HepG2 (cell line): ENCODE measurements around the gene ZNF581. TPM values are rescaled to one million over a fixed set of nuclear protein-coding genes. Genes with fewer than 3 reads are reported as not detected.

Experiments used
- ATAD3A ChIP-seq: sonication (generic); formaldehyde crosslinking; IDR thresholded peaks from 2 replicates; pipeline ENCODE4 v1.4.0; 2020; ENCODE audit warnings: missing genetic modification reagents
- BRD4 ChIP-seq: sonication (generic); formaldehyde crosslinking; IDR thresholded peaks from 2 replicates; pipeline ENCODE4 v1.4.0; 2020; ENCODE audit warnings: missing genetic modification reagents
- ERF ChIP-seq: IDR thresholded peaks from 2 replicates; pipeline ENCODE4 v1.6.1; 2018; ENCODE audit warnings: missing biosample characterization, missing genetic modification reagents
- FLYWCH1 ChIP-seq: sonication (generic); formaldehyde crosslinking; IDR thresholded peaks from 2 replicates; pipeline ENCODE4 v1.8.1; 2023; ENCODE audit warnings: mild to moderate bottlenecking, missing genetic modification reagents
- FOSL1 ChIP-seq: sonication (generic); formaldehyde crosslinking; IDR thresholded peaks from 2 replicates; pipeline ENCODE4 v1.9.0; 2021; ENCODE audit warnings: missing genetic modification reagents, borderline replicate concordance
- GABPB1 ChIP-seq: IDR thresholded peaks from 2 replicates; pipeline ENCODE4 v1.6.1; 2016; ENCODE audit warnings: mild to moderate bottlenecking, missing genetic modification reagents, moderate library complexity, missing compliant biosample characterization
- MATR3 ChIP-seq: sonication (generic); formaldehyde crosslinking; IDR thresholded peaks from 2 replicates; pipeline ENCODE4 v1.4.0; 2020; ENCODE audit warnings: missing genetic modification reagents
- MAZ ChIP-seq, 2 experiments: sonication (generic) in 1 of 2; formaldehyde crosslinking in 1 of 2; IDR thresholded peaks; 2 replicates each; pipeline versions ENCODE4 v1.5.0 to v1.6.1; 2012 to 2020; ENCODE audit warnings: low read depth in 2 of 2, mild to moderate bottlenecking in 2 of 2, borderline replicate concordance in 1 of 2, improper control_type of control experiment in 1 of 2, low read length in 1 of 2, missing genetic modification reagents in 1 of 2, moderate library complexity in 1 of 2
- MBD4 ChIP-seq: IDR thresholded peaks from 2 replicates; pipeline ENCODE4 v1.6.1; 2012; ENCODE audit warnings: low read length, inconsistent platforms, borderline replicate concordance
- MED13 ChIP-seq: sonication (generic); formaldehyde crosslinking; IDR thresholded peaks from 2 replicates; pipeline ENCODE4 v1.5.0; 2020; ENCODE audit warnings: missing genetic modification reagents
- MEIS2 ChIP-seq: sonication (generic); formaldehyde crosslinking; IDR thresholded peaks from 2 replicates; pipeline ENCODE4 v1.9.0; 2021; ENCODE audit warnings: mild to moderate bottlenecking, missing genetic modification reagents
- MTA3 ChIP-seq: sonication (generic); formaldehyde crosslinking; IDR thresholded peaks from 2 replicates; pipeline ENCODE4 v1.4.0; 2020; ENCODE audit warnings: missing genetic modification reagents
- NR2C2 ChIP-seq: sonication (generic); formaldehyde crosslinking; IDR thresholded peaks from 2 replicates; pipeline ENCODE4 v1.4.0; 2020; ENCODE audit warnings: missing genetic modification reagents, mild to moderate bottlenecking, moderate library complexity, borderline replicate concordance
- SRSF1 ChIP-seq: fragments of 200-400 bp; formaldehyde crosslinking; optimal IDR thresholded peaks from 2 replicates; pipeline ENCODE3; 2017; ENCODE audit warnings: mild to moderate bottlenecking, low read depth, low read length, moderate library complexity
- ZBTB14 ChIP-seq: sonication (generic); formaldehyde crosslinking; IDR thresholded peaks from 2 replicates; pipeline ENCODE4 v1.4.0; 2020; ENCODE audit warnings: missing genetic modification reagents
- ZFP90 ChIP-seq: sonication (generic); formaldehyde crosslinking; IDR thresholded peaks from 2 replicates; pipeline ENCODE4 v1.8.0; 2022; ENCODE audit warnings: missing genetic modification reagents, mild to moderate bottlenecking, inconsistent platforms, borderline replicate concordance
- ZMAT5 ChIP-seq: sonication (generic); formaldehyde crosslinking; IDR thresholded peaks from 2 replicates; pipeline ENCODE4 v1.5.0; 2020; ENCODE audit warnings: mild to moderate bottlenecking, low read depth, missing genetic modification reagents, borderline replicate concordance
- ZNF160 ChIP-seq: sonication (generic); formaldehyde crosslinking; IDR thresholded peaks from 2 replicates; pipeline ENCODE4 v1.8.0; 2022; ENCODE audit warnings: mild to moderate bottlenecking, inconsistent platforms, missing genetic modification reagents
- ZNF431 ChIP-seq: sonication (generic); formaldehyde crosslinking; IDR thresholded peaks from 2 replicates; pipeline ENCODE4 v1.9.0; 2022; ENCODE audit warnings: missing genetic modification reagents, low read depth, mild to moderate bottlenecking, borderline replicate concordance
- ZNF546 ChIP-seq: sonication (generic); formaldehyde crosslinking; conservative IDR thresholded peaks from 2 replicates; pipeline ENCODE4 v1.8.1; 2023; ENCODE audit warnings: mild to moderate bottlenecking, missing genetic modification reagents
- ZNF619 ChIP-seq: sonication (generic); formaldehyde crosslinking; IDR thresholded peaks from 2 replicates; pipeline ENCODE4 v1.4.0; 2020; ENCODE audit warnings: mild to moderate bottlenecking, missing genetic modification reagents
- ZNF772 ChIP-seq: sonication (generic); formaldehyde crosslinking; IDR thresholded peaks from 2 replicates; pipeline ENCODE4 v1.5.0; 2020; ENCODE audit warnings: mild to moderate bottlenecking, missing genetic modification reagents
- ZNF788 ChIP-seq: sonication (generic); formaldehyde crosslinking; IDR thresholded peaks from 2 replicates; pipeline ENCODE4 v1.5.0; 2020; ENCODE audit warnings: mild to moderate bottlenecking, missing genetic modification reagents, borderline replicate concordance
- polyA plus RNA-seq, 8 experiments: library from polyadenylated mRNA; depleted of rRNA in 3 of 8; stranded (reverse) in 7 of 8; unstranded in 1 of 8; fragments of >200 nt; fragmentation: Illumina TruSeq in 4 of 8; extraction: Trizol in 4 of 8; gene quantifications; 2 replicates each; pipeline versions ENCODE4 v1.2.1 to v1.2.3, GENCODE V29; 2011 to 2016; ENCODE audit warnings: low read depth in 4 of 8, missing spikeins in 1 of 8, mixed read lengths in 1 of 8; ENCODE audit not compliant: insufficient read depth in 1 of 8
- total RNA-seq, 5 experiments: library from RNA; depleted of rRNA; stranded (reverse); fragments of >200 nt; fragmentation: Illumina TruSeq; extraction: Trizol; gene quantifications; 2 replicates each; pipeline ENCODE4 v1.2.3, GENCODE V29; 2016; ENCODE audit warnings: low read depth in 1 of 5
- TF ChIP-seq, protein P1 (sequence below): IDR thresholded peaks from 2 replicates; pipeline ENCODE4 v1.6.1; 2016
- TF ChIP-seq, protein P2 (sequence below): IDR thresholded peaks from 2 replicates; pipeline ENCODE4 v1.6.1; 2016; ENCODE audit warnings: mild to moderate bottlenecking

ZNF581 gene
- total and polyA plus RNA-seq, 2 of the 13 experiments (the other 11 are each of a cell fraction or from before 2014, with no cell fraction given): 19.6 to 49.5 TPM

- TF ChIP-seq NR2C2: no peak
- no peak for TF ChIP-seq ZNF160 (CRISPR knock-in tag)
- TF ChIP-seq ERF: peak; percentile 25; the same call in 1 of the 2 replicates
- peak; percentile 90 for TF ChIP-seq GABPB1 (CRISPR knock-in tag)
- peak; percentile 50; the same call in 1 of the 2 replicates for TF ChIP-seq ZNF772 (CRISPR knock-in tag)
- TF ChIP-seq ZMAT5 (CRISPR knock-in tag): 0 out of 2 replicates have a peak, but pooled peaks have one; percentile 58
- no peak for TF ChIP-seq ZNF619
- TF ChIP-seq, protein P1, sequence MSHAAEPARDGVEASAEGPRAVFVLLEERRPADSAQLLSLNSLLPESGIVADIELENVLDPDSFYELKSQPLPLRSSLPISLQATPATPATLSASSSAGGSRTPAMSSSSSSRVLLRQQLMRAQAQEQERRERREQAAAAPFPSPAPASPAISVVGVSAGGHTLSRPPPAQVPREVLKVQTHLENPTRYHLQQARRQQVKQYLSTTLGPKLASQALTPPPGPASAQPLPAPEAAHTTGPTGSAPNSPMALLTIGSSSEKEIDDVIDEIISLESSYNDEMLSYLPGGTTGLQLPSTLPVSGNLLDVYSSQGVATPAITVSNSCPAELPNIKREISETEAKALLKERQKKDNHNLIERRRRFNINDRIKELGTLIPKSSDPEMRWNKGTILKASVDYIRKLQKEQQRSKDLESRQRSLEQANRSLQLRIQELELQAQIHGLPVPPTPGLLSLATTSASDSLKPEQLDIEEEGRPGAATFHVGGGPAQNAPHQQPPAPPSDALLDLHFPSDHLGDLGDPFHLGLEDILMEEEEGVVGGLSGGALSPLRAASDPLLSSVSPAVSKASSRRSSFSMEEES (CRISPR knock-in tag): no peak
- TF ChIP-seq ZNF546 (CRISPR knock-in tag): no peak
- peak; percentile 30; the same call in 1 of the 2 replicates for TF ChIP-seq BRD4 (CRISPR knock-in tag)
- TF ChIP-seq MED13 (CRISPR knock-in tag): 0 out of 2 replicates have a peak, but pooled peaks have one; percentile 58
- TF ChIP-seq MEIS2 (CRISPR knock-in tag): peak; percentile 46; the same call in 1 of the 2 replicates
- TF ChIP-seq, protein P2, sequence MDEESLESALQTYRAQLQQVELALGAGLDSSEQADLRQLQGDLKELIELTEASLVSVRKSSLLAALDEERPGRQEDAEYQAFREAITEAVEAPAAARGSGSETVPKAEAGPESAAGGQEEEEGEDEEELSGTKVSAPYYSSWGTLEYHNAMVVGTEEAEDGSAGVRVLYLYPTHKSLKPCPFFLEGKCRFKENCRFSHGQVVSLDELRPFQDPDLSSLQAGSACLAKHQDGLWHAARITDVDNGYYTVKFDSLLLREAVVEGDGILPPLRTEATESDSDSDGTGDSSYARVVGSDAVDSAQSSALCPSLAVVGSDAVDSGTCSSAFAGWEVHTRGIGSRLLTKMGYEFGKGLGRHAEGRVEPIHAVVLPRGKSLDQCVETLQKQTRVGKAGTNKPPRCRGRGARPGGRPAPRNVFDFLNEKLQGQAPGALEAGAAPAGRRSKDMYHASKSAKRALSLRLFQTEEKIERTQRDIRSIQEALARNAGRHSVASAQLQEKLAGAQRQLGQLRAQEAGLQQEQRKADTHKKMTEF: peak; percentile 45; the same call in 1 of the 2 replicates
- peak; percentile 80; the same call in 1 of the 2 replicates for TF ChIP-seq MAZ (IDR thresholded peaks at IDR 0.05; ENCODE audit: borderline replicate concordance, low read depth, low read length)
- peak; percentile 84; the same call in 1 of the 2 replicates for TF ChIP-seq MAZ (CRISPR knock-in tag; IDR thresholded peaks at IDR 0.05; ENCODE audit: low read depth)
- no peak for TF ChIP-seq ZFP90 (CRISPR knock-in tag)
- no peak for TF ChIP-seq SRSF1
- TF ChIP-seq ATAD3A (CRISPR knock-in tag): no peak
- TF ChIP-seq ZNF431 (CRISPR knock-in tag): peak; percentile 85
- no peak for TF ChIP-seq MBD4
- no peak for TF ChIP-seq FLYWCH1
- 0 out of 2 replicates have a peak, but pooled peaks have one; percentile 7 for TF ChIP-seq FOSL1 (CRISPR knock-in tag)
- TF ChIP-seq ZNF788: peak; percentile 49; the same call in 1 of the 2 replicates
- TF ChIP-seq MTA3 (CRISPR knock-in tag): no peak
- 0 out of 2 replicates have a peak, but pooled peaks have one; percentile 31 for TF ChIP-seq ZBTB14 (CRISPR knock-in tag)
- TF ChIP-seq MATR3: no peak
Observed at GRCh38 chr19:55640577-55641425, 2.6 kb upstream of the ZNF581 start, which contains the start of gene ZNF580 (continued).
